TTC549 (cell line): ENCODE data around the gene CALN1.

Experiments
- FAIRE-seq: peaks from 2 replicates; lab custom pipeline; 2012; peaks lifted over from hg19 to GRCh38; lab: Jason Lieb, UNC

Gene CALN1

GRCh38 chr7:71785216-71785615 is 626.9 kb downstream of the CALN1 start:
- FAIRE-seq = no peak

GRCh38 chr7:71784781-71785180 is 627.4 kb downstream of the CALN1 start:
- FAIRE-seq = no peak

GRCh38 chr7:71784180-71784579 is 628.0 kb downstream of the CALN1 start:
- no peak for FAIRE-seq

GRCh38 chr7:71783779-71784178 is 628.4 kb downstream of the CALN1 start:
- FAIRE-seq = no peak

GRCh38 chr7:71782051-71782450 is 630.1 kb downstream of the CALN1 start:
- no peak for FAIRE-seq

GRCh38 chr7:71780282-71780681 is 631.9 kb downstream of the CALN1 start:
- no peak for FAIRE-seq

GRCh38 chr7:71777278-71777677 is 634.9 kb downstream of the CALN1 start:
- no peak for FAIRE-seq

GRCh38 chr7:71776726-71777125 is 635.4 kb downstream of the CALN1 start:
- FAIRE-seq = no peak

DNA sequence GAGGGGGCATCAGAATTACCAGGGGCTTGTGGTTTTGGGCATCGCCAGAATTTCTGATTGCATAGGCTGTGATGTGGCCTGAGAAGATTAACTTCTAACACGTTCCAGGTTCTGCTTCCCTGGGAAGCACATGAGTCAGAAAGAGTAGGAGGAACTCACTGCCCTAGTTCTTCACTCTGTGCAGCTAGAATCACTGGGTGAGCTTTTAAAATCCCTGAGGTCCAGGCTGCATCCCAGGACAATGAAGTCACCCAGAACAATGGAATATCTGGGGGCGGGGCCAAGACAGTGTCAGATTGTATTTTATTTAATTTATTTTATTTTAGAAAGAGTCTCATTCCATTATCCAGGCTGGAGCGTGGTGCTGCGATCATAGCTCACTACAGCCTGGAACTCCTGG is 636.5 kb downstream of the CALN1 start:
- FAIRE-seq = no peak

- FAIRE-seq = no peak
Observed at GRCh38 chr7:71772779-71773178, 639.4 kb downstream of the CALN1 start.

GRCh38 chr7:71770269-71770907 is 641.8 kb downstream of the CALN1 start:
- no peak for FAIRE-seq

DNA sequence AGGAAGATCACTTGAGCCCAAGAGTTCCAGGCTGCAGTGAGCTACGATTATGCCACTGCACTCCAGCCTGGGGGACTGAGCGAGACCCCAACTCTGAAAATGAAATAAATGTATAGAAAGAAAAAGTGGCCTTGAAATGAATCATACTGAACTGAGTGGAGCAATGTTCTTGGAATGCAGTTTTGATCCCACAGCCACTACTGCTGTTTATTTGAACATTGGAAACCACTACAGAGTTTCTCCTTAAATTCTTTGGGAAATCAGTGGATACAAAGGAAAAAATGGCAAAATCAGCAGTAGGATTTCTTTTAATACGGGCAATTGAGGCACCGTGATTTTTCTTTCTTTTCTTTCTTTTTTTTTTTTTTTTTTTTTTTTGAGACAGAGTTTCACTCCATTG is 642.8 kb downstream of the CALN1 start:
- no peak for FAIRE-seq

GRCh38 chr7:71768450-71768849 is 643.7 kb downstream of the CALN1 start:
- FAIRE-seq = no peak

GRCh38 chr7:71766016-71766415 is 646.1 kb downstream of the CALN1 start:
- FAIRE-seq = no peak

DNA sequence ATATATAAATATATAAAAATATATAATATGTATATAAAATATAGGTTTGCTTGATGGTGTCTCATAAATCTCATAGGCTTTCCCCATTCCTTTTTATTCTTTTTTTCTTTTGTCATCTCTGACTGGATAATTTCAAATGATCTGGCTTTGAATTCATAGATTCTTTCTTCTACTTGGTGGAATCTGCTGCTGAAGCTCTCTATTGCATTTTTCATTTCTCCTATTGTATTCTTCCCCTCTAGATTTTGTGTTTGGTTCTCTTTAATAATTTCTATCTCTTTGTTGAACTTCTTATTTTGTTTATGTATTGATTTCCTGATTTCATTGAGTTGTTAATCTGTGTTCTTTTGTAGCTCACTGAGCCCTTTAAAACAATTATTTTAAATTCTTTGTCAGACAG is 650.8 kb downstream of the CALN1 start:
- no peak for FAIRE-seq

DNA sequence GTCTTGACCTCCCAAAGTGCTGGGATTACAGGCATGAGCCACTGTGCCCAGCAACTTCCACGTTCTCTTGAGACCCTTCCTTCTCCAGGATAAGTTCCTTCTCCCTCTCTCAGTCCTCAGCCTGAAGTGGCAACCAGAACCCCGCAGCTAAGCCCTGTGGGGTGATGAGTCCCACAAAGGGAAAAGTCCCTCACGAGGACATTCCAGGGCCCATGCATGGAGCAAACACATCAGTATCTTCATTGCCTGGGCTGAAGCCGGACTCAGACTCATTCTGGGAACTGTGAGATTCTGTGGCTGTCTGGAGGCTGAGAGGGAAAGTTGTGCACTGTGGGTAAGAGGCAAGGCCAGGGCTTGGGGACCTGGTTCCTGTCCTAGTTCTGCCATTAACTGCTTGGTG is 657.3 kb downstream of the CALN1 start:
- no peak for FAIRE-seq

- FAIRE-seq = no peak
Observed at GRCh38 chr7:71753956-71754664, 658.0 kb downstream of the CALN1 start.

GRCh38 chr7:71753236-71753635 is 658.9 kb downstream of the CALN1 start:
- FAIRE-seq = no peak

DNA sequence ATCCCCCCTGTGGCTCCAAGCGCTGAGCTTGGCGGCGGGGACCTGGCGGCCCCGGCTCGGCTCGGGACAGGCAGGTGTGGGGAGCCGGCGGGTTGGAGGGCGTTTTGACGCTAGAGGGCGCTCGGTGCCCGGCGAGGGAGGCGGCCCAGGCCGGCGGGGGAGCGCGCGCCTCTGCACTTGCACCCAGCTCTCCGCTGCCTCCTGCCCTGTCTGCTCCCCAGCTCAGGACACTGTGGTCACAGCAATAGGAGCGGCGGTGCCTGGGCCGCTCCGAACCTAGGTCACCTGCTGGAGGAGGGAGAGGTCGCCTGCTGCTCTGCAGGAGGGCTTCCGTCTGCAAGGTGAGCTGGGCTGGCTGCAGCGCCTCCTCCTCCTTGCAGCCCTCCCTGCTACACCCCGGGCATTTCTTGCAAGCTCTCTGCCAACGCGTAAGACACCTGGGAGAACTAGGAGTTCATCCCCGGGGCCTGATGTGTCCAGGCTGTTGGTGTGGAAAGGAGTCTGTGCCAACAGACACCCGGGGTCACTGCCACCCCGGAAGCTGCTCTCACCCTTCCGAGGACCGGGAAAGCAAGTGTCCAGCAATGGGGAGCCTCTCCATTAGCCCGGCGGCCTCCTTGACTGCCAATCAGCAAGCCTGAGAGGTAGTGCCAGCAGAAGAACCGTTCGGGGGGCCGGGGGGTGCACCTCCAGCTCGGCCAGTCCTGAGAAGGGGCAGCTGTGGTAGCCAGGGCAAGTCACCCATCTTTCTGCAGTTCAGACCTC is 659.8 kb downstream of the CALN1 start:
- FAIRE-seq = no peak

GRCh38 chr7:71750290-71750689 is 661.8 kb downstream of the CALN1 start:
- no peak for FAIRE-seq

DNA sequence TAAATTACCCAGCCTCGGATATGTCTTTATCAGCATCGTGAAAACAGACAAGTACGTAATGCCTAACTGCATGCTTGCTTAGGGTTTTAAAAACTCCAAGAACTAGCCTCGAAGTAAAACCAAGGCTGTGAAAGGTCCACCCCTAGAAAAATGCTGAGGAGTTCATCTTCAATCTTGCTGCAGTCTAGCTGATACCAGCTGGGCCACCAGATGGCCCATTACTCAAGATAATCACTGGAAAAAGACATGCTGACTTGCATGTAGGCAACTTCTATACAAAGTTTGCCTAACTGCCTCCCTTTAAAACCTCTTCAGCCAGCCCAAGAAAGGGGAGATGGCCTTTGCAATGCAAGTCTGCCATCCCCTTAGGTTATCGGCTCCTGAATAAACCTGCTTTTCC is 666.1 kb downstream of the CALN1 start:
- no peak for FAIRE-seq

DNA sequence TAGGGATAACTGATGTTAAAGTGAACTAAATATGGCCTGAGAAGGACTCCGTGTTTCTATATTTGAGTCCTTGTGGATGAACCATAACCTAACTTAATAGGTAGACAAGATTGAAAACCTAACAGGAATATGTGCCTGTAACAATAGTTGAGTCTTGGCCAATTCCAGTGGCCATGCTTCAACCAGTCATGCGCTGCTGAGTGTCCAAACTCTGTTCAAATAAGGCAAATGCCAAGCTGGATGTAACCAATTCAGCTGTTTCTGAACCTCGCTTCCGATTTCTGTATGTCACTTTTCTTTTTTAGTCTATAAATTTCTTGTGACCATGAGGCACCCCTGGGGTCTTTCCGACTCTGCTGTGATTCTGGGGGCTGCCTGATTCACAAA is 672.0 kb downstream of the CALN1 start:
- no peak for FAIRE-seq

DNA sequence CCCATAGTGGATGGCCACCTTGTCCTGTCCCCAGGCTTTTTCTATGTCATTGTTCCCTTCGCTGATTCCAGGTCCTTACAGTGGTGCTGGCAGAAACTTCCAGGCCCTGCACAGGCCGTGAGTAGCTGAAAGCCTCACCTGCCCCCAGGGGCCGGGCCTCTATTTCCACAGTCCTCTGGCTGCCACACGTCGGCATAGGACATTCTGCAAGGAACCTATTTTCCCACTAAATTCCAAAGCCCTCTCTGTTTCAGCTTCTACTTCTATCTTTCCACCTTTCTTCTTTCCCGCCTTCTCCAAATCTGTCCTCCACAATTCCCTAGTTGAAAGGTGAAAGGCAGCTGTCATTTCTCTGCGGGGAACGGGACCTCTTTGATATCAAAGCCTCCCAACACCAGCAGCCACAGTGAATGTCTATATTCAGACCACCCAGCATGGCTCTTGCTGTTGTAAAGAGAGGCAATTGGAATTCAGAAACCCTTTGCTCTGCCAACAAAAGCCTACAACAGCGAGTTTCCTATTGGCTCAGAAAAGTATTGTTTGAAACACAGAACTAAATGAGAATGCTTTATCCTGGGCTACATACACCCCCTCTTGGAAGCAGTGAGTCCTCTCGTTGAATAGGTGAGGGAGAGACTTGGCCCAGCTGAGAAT is 672.5 kb downstream of the CALN1 start:
- no peak for FAIRE-seq
